Fibroblast of villous mesenchyme (primary cell): ENCODE data around the gene SINHCAF. TPM values are rescaled to one million over a fixed set of nuclear protein-coding genes. Genes with fewer than 3 reads are reported as not detected.

ENCODE experiments used
- DNase-seq: peaks from one replicate; pipeline ENCODE4 v3.0.0-alpha.2; 2010; ENCODE audit warnings: low read depth
- H3K4me3 ChIP-seq: 2 replicates; pipeline ENCODE4 v1.5.1; 2011; ENCODE audit warnings: low read depth, mild to moderate bottlenecking, low read length
- CTCF ChIP-seq: IDR thresholded peaks from 2 replicates; pipeline ENCODE4 v1.5.1; 2012; ENCODE audit warnings: low read depth, mild to moderate bottlenecking, low read length; ENCODE audit not compliant: insufficient read depth
- total RNA-seq: library from RNA; depleted of rRNA; stranded (reverse); fragments of >200 nt; gene quantifications from 2 replicates; pipeline ENCODE4 v1.2.3, GENCODE V29; 2012

The SINHCAF gene
- total RNA-seq, 1 donor, result 39.3 TPM

- DNase-seq, result no peak
- no peak for TF ChIP-seq CTCF
- no peak overlapping the region for H3K4me3 ChIP-seq
Measured at GRCh38 chr12:31337952-31338351, 12.0 kb upstream of the SINHCAF start.

- no peak overlapping the region for H3K4me3 ChIP-seq
- TF ChIP-seq CTCF, result no peak
- no peak for DNase-seq
Measured at GRCh38 chr12:31331242-31331641, 5.3 kb upstream of the SINHCAF start.

- peak; percentile 30 for DNase-seq
- H3K4me3 ChIP-seq, result peak overlapping the region; percentile 65
- no peak for TF ChIP-seq CTCF
Measured at GRCh38 chr12:31326736-31327659, 1.0 kb upstream of the SINHCAF start.

- H3K4me3 ChIP-seq, result peak overlapping the region; percentile 65
- TF ChIP-seq CTCF, result no peak
- no peak for DNase-seq
Measured at GRCh38 chr12:31325524-31325875, 450 bp downstream of the SINHCAF start.

- peak; percentile 58 for DNase-seq
- H3K4me3 ChIP-seq, result peak overlapping the region; percentile 65
- TF ChIP-seq CTCF, result no peak
Measured at GRCh38 chr12:31324845-31325523, 966 bp downstream of the SINHCAF start.

- no peak for TF ChIP-seq CTCF
- H3K4me3 ChIP-seq, result peak overlapping the region; percentile 65
- DNase-seq, result peak; percentile 79
Measured at GRCh38 chr12:31324116-31324844, 1.7 kb downstream of the SINHCAF start.
